Activated CD8-positive, alpha-beta memory T cell treated with anti-CD3 and anti-CD28 coated beads for 48 hours (primary cell): ENCODE measurements around the gene ANKMY2.

Experiments
- DNase-seq, 3 experiments: peaks; one replicate each; pipeline ENCODE4 v3.0.0-alpha.2; 2020; ENCODE audit warnings: low read depth in 2 of 3, low spot score in 2 of 3

The ANKMY2 gene

GRCh38 chr7:16583834-16584233 lies 61.7 kb downstream of the ANKMY2 start:
- no peak for DNase-seq

DNA sequence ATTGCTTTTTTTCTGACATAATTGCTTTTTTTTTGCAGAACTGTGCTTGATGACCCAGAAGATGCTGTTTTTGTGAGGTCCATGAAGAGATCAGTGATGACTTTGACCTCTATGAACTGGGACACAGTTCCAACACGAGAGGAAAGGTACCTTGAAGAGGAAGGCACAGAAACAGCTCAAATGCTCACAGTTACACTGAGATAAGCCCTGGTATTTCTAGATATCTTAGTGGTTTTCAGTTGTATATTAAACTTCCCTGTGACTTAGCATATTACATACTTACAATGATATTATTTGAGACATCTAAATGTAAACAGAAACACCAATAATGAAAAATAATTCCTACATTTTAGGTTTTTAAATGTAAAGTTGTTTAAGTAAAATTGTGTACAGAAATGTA lies 64.3 kb downstream of the ANKMY2 start:
- no peak for DNase-seq

GRCh38 chr7:16579216-16579615 lies 66.3 kb downstream of the ANKMY2 start:
- no peak for DNase-seq

GRCh38 chr7:16571941-16572340 lies 73.6 kb downstream of the ANKMY2 start:
- no peak for DNase-seq

- DNase-seq: no peak
Observed at GRCh38 chr7:16564909-16565426, 80.6 kb downstream of the ANKMY2 start.

GRCh38 chr7:16564023-16564380 lies 81.6 kb downstream of the ANKMY2 start:
- DNase-seq: no peak

- DNase-seq: no peak
Observed at GRCh38 chr7:16563281-16564022, 82.1 kb downstream of the ANKMY2 start.

DNA sequence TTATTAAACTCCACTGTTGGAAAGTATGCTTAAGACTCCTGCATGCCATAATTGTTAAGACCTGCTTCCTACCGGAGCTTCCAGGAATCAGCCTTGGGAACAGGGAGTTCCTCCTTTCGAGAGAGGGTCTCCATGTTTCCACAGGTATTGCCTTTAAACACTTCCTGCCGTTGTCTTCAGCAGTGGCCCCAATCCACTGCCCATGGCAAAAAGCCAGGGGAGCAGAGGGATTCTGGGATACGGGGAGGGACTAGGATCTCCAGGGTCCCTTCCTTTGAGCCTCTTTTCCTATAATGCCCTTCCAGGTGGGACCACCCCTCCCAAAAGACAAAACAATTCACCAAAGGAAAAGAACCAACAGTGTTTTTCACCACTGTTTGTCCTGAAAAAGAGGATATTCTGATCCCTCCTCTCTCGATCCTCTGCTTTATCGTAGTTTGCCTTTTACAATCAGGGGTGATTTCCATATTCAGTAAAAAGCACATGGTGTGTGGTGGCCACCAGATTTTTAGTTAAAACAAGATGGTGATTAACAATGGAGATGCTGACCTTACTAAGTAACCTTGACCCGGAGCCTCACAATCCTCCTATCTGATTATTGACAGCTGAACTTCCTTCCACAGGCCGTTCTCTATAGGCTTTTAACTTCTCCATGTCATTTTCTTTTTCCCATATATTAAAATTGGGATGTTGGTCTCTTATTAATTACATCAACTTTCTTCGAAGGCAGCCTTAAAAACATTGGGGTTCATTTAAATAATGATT lies 82.9 kb downstream of the ANKMY2 start:
- DNase-seq: no peak

DNA sequence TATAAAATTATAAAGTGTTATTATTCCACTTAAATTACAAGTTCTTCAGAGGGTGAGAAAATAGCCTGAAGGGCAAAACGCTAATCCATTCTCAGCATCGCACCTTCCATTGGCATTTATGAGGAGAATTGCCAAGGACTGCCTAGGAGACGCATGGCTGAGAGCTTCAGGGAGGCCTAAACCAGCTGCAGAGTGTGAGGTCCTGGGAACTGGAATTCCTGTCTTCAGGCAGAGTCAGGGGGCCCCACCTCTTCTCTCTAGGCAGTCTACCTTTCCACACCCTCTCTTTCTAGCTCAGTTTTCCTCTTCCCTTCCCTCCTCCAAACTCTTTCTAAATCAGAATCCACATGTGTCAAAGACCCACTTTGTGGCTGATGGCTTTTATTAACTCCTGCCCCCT lies 83.6 kb downstream of the ANKMY2 start:
- no peak for DNase-seq

DNA sequence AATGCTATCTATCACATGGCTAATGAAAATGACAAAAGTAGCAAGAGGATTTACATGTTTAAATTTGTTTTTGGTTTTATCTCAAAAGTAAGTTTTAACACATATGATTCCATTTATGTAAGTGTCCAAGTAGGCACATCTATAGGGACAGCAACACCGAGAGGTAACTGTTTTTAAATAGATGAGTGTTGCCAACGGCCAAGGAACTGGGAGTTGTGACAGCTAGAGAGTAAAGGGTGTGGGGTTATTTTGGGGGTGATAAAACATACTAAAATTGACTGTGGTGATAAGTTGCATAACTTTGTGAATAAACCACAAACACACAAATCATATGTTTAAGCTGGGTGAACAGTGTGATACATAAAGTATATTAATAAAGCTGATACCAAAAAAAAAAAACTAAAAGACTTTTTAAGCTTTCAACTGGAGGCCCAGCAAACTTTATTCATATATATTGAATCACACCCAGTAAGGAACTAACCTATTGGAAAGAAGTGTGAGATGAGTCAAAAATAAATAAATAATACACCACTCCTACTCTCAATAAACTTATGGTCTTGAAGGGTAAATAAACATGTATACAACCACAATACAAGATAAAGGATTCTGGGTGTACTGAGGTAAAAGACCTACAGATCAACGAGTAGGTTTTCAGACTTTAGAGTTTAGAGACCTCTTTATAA lies 85.9 kb downstream of the ANKMY2 start:
- no peak for DNase-seq

DNA sequence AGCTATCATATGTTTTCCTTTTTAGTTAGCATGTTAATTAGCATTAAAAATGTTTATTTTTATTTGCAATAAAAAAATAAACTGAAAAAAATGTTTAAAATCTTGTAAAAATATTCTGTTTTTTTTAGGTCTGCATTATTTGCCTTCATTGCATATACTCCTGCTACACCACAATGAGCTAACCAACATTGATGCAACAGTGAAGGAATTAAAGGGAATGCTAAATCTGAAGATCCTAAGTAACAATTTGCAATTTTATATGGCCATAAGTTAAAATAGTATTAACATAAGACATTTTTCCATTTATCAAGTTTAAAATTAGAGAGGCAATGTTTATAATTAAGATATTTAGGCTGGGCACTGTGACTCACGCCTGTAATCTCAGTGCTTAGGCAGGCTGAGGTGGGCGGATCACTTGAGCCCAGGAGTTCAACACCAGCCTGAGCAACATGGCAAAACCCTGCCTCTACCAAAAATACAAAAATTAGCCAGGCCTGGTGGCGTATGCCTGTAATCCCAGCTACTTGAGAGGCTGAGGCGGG lies 86.7 kb downstream of the ANKMY2 start:
- no peak for DNase-seq

DNA sequence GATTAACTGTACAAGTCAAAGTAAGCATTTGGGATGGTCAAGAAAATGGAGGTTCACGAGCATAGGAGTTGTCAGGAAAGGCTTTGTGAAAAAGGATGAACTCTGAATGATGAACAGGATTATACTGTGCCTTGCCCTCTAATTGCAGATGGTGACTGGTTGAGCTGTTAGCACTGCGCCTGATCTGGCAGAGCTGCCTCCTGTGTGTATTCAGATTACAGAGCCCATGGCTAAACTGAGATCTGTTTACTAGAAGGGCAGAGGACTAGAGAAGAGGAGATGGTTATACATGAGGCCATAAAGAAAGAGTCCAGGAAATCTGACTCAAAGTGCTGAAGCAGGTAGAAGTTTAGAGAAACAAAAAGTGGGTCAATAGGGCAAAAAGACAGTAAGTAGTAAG lies 89.2 kb downstream of the ANKMY2 start:
- no peak for DNase-seq

- DNase-seq: no peak
Observed at GRCh38 chr7:16554518-16555236, 90.9 kb downstream of the ANKMY2 start.

- DNase-seq: no peak
Observed at GRCh38 chr7:16550671-16551070, 94.9 kb downstream of the ANKMY2 start.
